HepG2 (cell line): ENCODE measurements around the gene PRSS22. TPM values are rescaled to one million over a fixed set of nuclear protein-coding genes. Genes with fewer than 3 reads are reported as not detected.
A peak's percentile ranks its signal among the peaks of the same experiment; 100 is the strongest.

Source experiments
- ATAC-seq: fragments of 200-7000 bp; cut with Tn5 transposase; 3 replicates; pipeline ENCODE4 v1.9.1; 2020; ENCODE audit warnings: mild to moderate bottlenecking, moderate library complexity
- BruUV-seq: library from RNA; stranded (reverse); fragments of 400-500 nt; replicated peaks from 2 replicates; lab custom pipeline; 2021; lab: Mats Ljungman, UMichigan
- CTCF ChIA-PET: fragments of 300-600 bp; formaldehyde crosslinking; extraction: SDS; loops from one replicate; lab custom pipeline; 2021; ENCODE audit warnings: low total read pairs, inconsistent platforms, low intra/inter-chr PET ratio; lab: Yijun Ruan, JAX
- POLR2A ChIA-PET: fragments of 350-600 bp; sonication (Branson Sonifier 250); formaldehyde crosslinking; loops from one replicate; lab custom pipeline; 2020; ENCODE audit warnings: antibody characterized with exemption, inconsistent platforms; lab: Yijun Ruan, JAX
- DNase-seq: peaks from one replicate; pipeline ENCODE4 v3.0.0-alpha.2; 2015; ENCODE audit warnings: low spot score
- FAIRE-seq: peaks from 3 replicates; lab custom pipeline; 2011; peaks lifted over from hg19 to GRCh38; lab: Jason Lieb, UNC
- H2AFZ ChIP-seq: one replicate; pipeline ENCODE4 v1.6.1; 2011; ENCODE audit warnings: low read length, inconsistent platforms
- H3K27ac ChIP-seq: fragments of 300-600 bp; 3 replicates; pipeline ENCODE4 v1.8.0; 2011; ENCODE audit warnings: mixed run types, mild to moderate bottlenecking, mixed read lengths, low read length, inconsistent platforms; ENCODE audit not compliant: insufficient read depth; ENCODE audit errors: extremely low read length
- H3K27me3 ChIP-seq, 2 experiments: fragments of 200-600 bp in 1 of 2; 2 replicates in 1 of 2; 3 replicates in 1 of 2; pipeline versions ENCODE4 v1.6.0 to v1.8.0; 2011; ENCODE audit warnings: low read length in 2 of 2, mild to moderate bottlenecking in 2 of 2, moderate library complexity in 2 of 2, inconsistent platforms in 1 of 2; ENCODE audit not compliant: insufficient read depth in 2 of 2, control insufficient read depth in 1 of 2
- H3K36me3 ChIP-seq, 2 experiments: fragments of 200-600 bp in 1 of 2; replicated peaks in 1 of 2; 2 replicates in 1 of 2; 3 replicates in 1 of 2; pipeline versions ENCODE4 v1.5.1 to v1.8.0; 2011; ENCODE audit warnings: low read length in 2 of 2, inconsistent platforms in 1 of 2; ENCODE audit not compliant: insufficient read depth in 2 of 2, control insufficient read depth in 1 of 2
- H3K4me1 ChIP-seq: 2 replicates; pipeline ENCODE4 v1.5.1; 2012; ENCODE audit warnings: low read length, inconsistent platforms; ENCODE audit not compliant: insufficient read depth
- H3K4me2 ChIP-seq: 2 replicates; pipeline ENCODE4 v1.6.0; 2011; ENCODE audit warnings: low read depth, low read length, inconsistent platforms
- H3K4me3 ChIP-seq, 3 experiments: fragments of 200-600 bp in 1 of 3; sonication (generic), shearing (Covaris generic) in 1 of 3; replicated peaks in 1 of 3; 2 replicates each; pipeline ENCODE4 v1.5.1; 2011 to 2016; ENCODE audit warnings: low read length in 3 of 3, inconsistent platforms in 2 of 3, low read depth in 2 of 3, mild to moderate bottlenecking in 2 of 3, control low read depth in 1 of 3, mixed read lengths in 1 of 3; ENCODE audit not compliant: insufficient read depth in 1 of 3
- H3K79me2 ChIP-seq: one replicate; pipeline ENCODE4 v1.6.1; 2011; ENCODE audit warnings: low read length, inconsistent platforms; ENCODE audit not compliant: insufficient read depth
- H3K9ac ChIP-seq: 2 replicates; pipeline ENCODE4 v1.6.0; 2011; ENCODE audit warnings: mild to moderate bottlenecking, low read depth, low read length, inconsistent platforms; ENCODE audit not compliant: insufficient read depth
- H3K9me3 ChIP-seq: 2 replicates; pipeline ENCODE4 v1.5.1; 2012; ENCODE audit warnings: mild to moderate bottlenecking, low read length
- H4K20me1 ChIP-seq: 2 replicates; pipeline ENCODE4 v1.6.0; 2011; ENCODE audit warnings: inconsistent platforms, mild to moderate bottlenecking, low read length, moderate library complexity; ENCODE audit not compliant: insufficient read depth
- FOXM1 ChIP-seq: sonication (generic); formaldehyde crosslinking; IDR thresholded peaks from 2 replicates; pipeline ENCODE4 v1.5.0; 2020; ENCODE audit warnings: missing genetic modification reagents
- HBP1 ChIP-seq: IDR thresholded peaks from 2 replicates; pipeline ENCODE4 v1.6.1; 2016; ENCODE audit warnings: low read depth, control low read depth
- HINFP ChIP-seq: sonication (generic); formaldehyde crosslinking; IDR thresholded peaks from 2 replicates; pipeline ENCODE4 v1.4.0; 2020; ENCODE audit warnings: low read depth, mild to moderate bottlenecking, missing genetic modification reagents
- JUN ChIP-seq: sonication (generic); formaldehyde crosslinking; IDR thresholded peaks from 2 replicates; pipeline ENCODE4 v1.4.0; 2020; ENCODE audit warnings: mild to moderate bottlenecking, missing genetic modification reagents
- MNT ChIP-seq: fragments of 450-650 bp; IDR thresholded peaks from 2 replicates; pipeline ENCODE4 v1.6.1; 2016
- PAX8 ChIP-seq: sonication (generic); formaldehyde crosslinking; IDR thresholded peaks from 2 replicates; pipeline ENCODE4 v1.8.0; 2022; ENCODE audit warnings: mild to moderate bottlenecking, missing genetic modification reagents, borderline replicate concordance
- PRMT3 ChIP-seq: sonication (generic); formaldehyde crosslinking; IDR thresholded peaks from 2 replicates; pipeline ENCODE4 v1.8.1; 2022; ENCODE audit warnings: low read depth, mild to moderate bottlenecking, moderate library complexity, missing genetic modification reagents, borderline replicate concordance
- SIN3A ChIP-seq: IDR thresholded peaks from 2 replicates; pipeline ENCODE4 v1.6.1; 2011; ENCODE audit warnings: low read depth, mild to moderate bottlenecking, control low read depth, low read length, borderline replicate concordance
- SRSF4 ChIP-seq: fragments of 200-400 bp; formaldehyde crosslinking; IDR thresholded peaks from one replicate; pipeline ENCODE4 v1.6.1; 2018; ENCODE audit warnings: mild to moderate bottlenecking, low read depth, low read length, moderate library complexity; ENCODE audit not compliant: poor library complexity, severe bottlenecking
- U2AF1 ChIP-seq: fragments of 200-400 bp; formaldehyde crosslinking; optimal IDR thresholded peaks from 2 replicates; pipeline ENCODE3; 2017; ENCODE audit warnings: mild to moderate bottlenecking, low read depth, low read length
- ZKSCAN5 ChIP-seq: sonication (generic); formaldehyde crosslinking; IDR thresholded peaks from 2 replicates; pipeline ENCODE4 v1.5.1; 2020; ENCODE audit warnings: mild to moderate bottlenecking, missing genetic modification reagents
- ZNF616 ChIP-seq: sonication (generic); formaldehyde crosslinking; IDR thresholded peaks from 2 replicates; pipeline ENCODE4 v1.5.0; 2020; ENCODE audit warnings: low read depth, mild to moderate bottlenecking, missing genetic modification reagents
- WGBS: methylation state at CpG from one replicate; pipeline ENCODE4 v1.1.6; 2017; ENCODE audit warnings: low lambda C conversion rate; 5-methylcytosine and 5-hydroxymethylcytosine counted together
- in situ Hi-C: cut with HindIII; loops from 2 replicates; pipeline ENCODE4 v1.10.0; 2017; ENCODE audit warnings: low pct_unique_long_range_greater_than_20kb; ENCODE audit not compliant: extremely low pct_ligation_motif_present
- intact Hi-C: fragments of 100-400 bp; cut with micrococcal nuclease; formaldehyde crosslinking; loops from one replicate; pipeline ENCODE4 v1.10.0; 2022; ENCODE audit not compliant: unreplicated experiment
- polyA plus RNA-seq, 8 experiments: library from polyadenylated mRNA; depleted of rRNA in 3 of 8; stranded (reverse) in 7 of 8; unstranded in 1 of 8; fragments of >200 nt; fragmentation: Illumina TruSeq in 4 of 8; extraction: Trizol in 4 of 8; gene quantifications; 2 replicates each; pipeline versions ENCODE4 v1.2.1 to v1.2.3, GENCODE V29; 2011 to 2016; ENCODE audit warnings: low read depth in 4 of 8, missing spikeins in 1 of 8, mixed read lengths in 1 of 8; ENCODE audit not compliant: insufficient read depth in 1 of 8
- total RNA-seq, 5 experiments: library from RNA; depleted of rRNA; stranded (reverse); fragments of >200 nt; fragmentation: Illumina TruSeq; extraction: Trizol; gene quantifications; 2 replicates each; pipeline ENCODE4 v1.2.3, GENCODE V29; 2016; ENCODE audit warnings: low read depth in 1 of 5

The PRSS22 gene
- total and polyA plus RNA-seq, 2 of the 13 experiments (the other 11 are each of a cell fraction or from before 2014, with no cell fraction given): 0.24 to 0.32 TPM

GRCh38 chr16:2884041-2884451, 26.1 kb upstream of the PRSS22 start:
- WGBS: 20% methylated on average over 14 of the region's 18 CpGs
- no TSS peak for BruUV-seq
- ChIA-PET POLR2A (interaction anchor here (1.4 to 3.4 kb wide), 8 partner anchors 8 to 131 kb away, joined by 5 to 96 read pairs (median 20); partner anchors contain the start of genes FLYWCH1 and SRRM2), CTCF (no interaction called here)
- DNase-seq (no peak), FAIRE-seq (no peak), ATAC-seq (no peak)
- peak overlapping the region; percentile 76 for H3K27ac ChIP-seq
- H3K4me1 ChIP-seq: peaks cover 9% of the 10 kb centered on the region
- H4K20me1 ChIP-seq: no peaks in the 10 kb centered on the region
- H3K4me2 ChIP-seq: peak overlapping the region; percentile 79
- in situ Hi-C loops (no loop called here), intact Hi-C loops (no loop called here)
- H3K79me2 ChIP-seq: peaks cover 8% of the 10 kb centered on the region
- H3K4me3 ChIP-seq: peak overlapping the region; percentile 86 to 95 (median 94)
- no peaks in the 10 kb centered on the region for H3K36me3 ChIP-seq
- no peaks in the 10 kb centered on the region for H3K9me3 ChIP-seq
- H3K27me3 ChIP-seq: no peaks in the 10 kb centered on the region
- TF ChIP-seq HBP1 (CRISPR knock-in tag): no peak
- peak overlapping the region; percentile 91 for H3K9ac ChIP-seq
- H2AFZ ChIP-seq: no peak overlapping the region

GRCh38 chr16:2883458-2883908, 25.5 kb upstream of the PRSS22 start:
- H3K4me2 ChIP-seq: peak overlapping the region; percentile 79
- no peak for FAIRE-seq
- H3K36me3 ChIP-seq: no peaks in the 10 kb centered on the region
- no peak for DNase-seq
- no TSS peak for BruUV-seq
- ChIA-PET POLR2A (interaction anchor here (0.9 to 3.4 kb wide), 13 partner anchors 8 to 201 kb away, joined by 3 to 96 read pairs (median 9); partner anchors contain the start of genes FLYWCH1, KCTD5, SRRM2 and ZG16B), CTCF (interaction anchor here (1.1 kb wide), 1 partner anchor 24 kb away, joined by 3 read pairs; no protein-coding TSS in a partner anchor)
- peak overlapping the region; percentile 76 for H3K27ac ChIP-seq
- no peaks in the 10 kb centered on the region for H3K9me3 ChIP-seq
- H4K20me1 ChIP-seq: no peaks in the 10 kb centered on the region
- peak overlapping the region; percentile 86 to 95 (median 94) for H3K4me3 ChIP-seq
- H3K4me1 ChIP-seq: peaks cover 9% of the 10 kb centered on the region
- intact Hi-C loops (loop anchor here (2.0 kb wide), 1 partner anchor 21 kb away; no protein-coding TSS in a partner anchor), in situ Hi-C loops (no loop called here)
- peak overlapping the region; percentile 91 for H3K9ac ChIP-seq
- peak; percentile 26 for ATAC-seq
- no peaks in the 10 kb centered on the region for H3K27me3 ChIP-seq
- peaks cover 8% of the 10 kb centered on the region for H3K79me2 ChIP-seq
- 0% methylated on average over 9 of the region's 31 CpGs for WGBS
- H2AFZ ChIP-seq: no peak overlapping the region
- TF ChIP-seq U2AF1 (no peak), SRSF4 (no peak), PRMT3 (no peak), HINFP (CRISPR knock-in tag) (no peak), ZKSCAN5 (CRISPR knock-in tag) (no peak), PAX8 (CRISPR knock-in tag) (0 out of 2 replicates have a peak, but pooled peaks have one; percentile 4), SIN3A (no peak), FOXM1 (CRISPR knock-in tag) (no peak), JUN (CRISPR knock-in tag) (no peak), MNT (no peak), ZNF616 (no peak)
